Endothelial cell of umbilical vein (primary cell): ENCODE data around the gene FOXK1.

ENCODE experiments used
- CTCF ChIP-seq, 2 donors: IDR thresholded peaks; 1 replicate in 1 of 2; 2 replicates in 1 of 2; pipeline ENCODE4 v1.5.1; 2011; ENCODE audit warnings: low read length in 2 of 2, mild to moderate bottlenecking in 2 of 2, moderate library complexity in 2 of 2, control low read depth in 1 of 2, inconsistent platforms in 1 of 2, low read depth in 1 of 2; ENCODE audit not compliant: insufficient read depth in 1 of 2; ENCODE audit errors: extremely low read depth in 1 of 2
- EZH2 ChIP-seq: IDR thresholded peaks from 2 replicates; pipeline ENCODE4 v1.6.1; 2012; ENCODE audit warnings: borderline replicate concordance, low read depth, mild to moderate bottlenecking, moderate library complexity, low read length, inconsistent platforms; ENCODE audit not compliant: severe bottlenecking
- FOS ChIP-seq: IDR thresholded peaks from 2 replicates; pipeline ENCODE4 v1.6.1; 2011; ENCODE audit warnings: mild to moderate bottlenecking, low read length, moderate library complexity, borderline replicate concordance; ENCODE audit not compliant: insufficient read depth
- GATA2 ChIP-seq: IDR thresholded peaks from 2 replicates; pipeline ENCODE4 v1.7.0; 2011; ENCODE audit warnings: low read depth, mild to moderate bottlenecking, moderate library complexity, mixed read lengths, low read length; ENCODE audit not compliant: insufficient read length, insufficient read depth
- MAX ChIP-seq: IDR thresholded peaks from 2 replicates; pipeline ENCODE4 v1.6.1; 2011; ENCODE audit not compliant: insufficient read depth, insufficient read length
- POLR2A ChIP-seq: IDR thresholded peaks from 2 replicates; pipeline ENCODE4 v1.6.1; 2012; ENCODE audit warnings: low read depth, mild to moderate bottlenecking, control low read depth, low read length
- POLR2AphosphoS5 ChIP-seq: IDR thresholded peaks from 2 replicates; pipeline ENCODE4 v1.6.1; 2012; ENCODE audit warnings: low read depth, mild to moderate bottlenecking, control low read depth, low read length, moderate library complexity; ENCODE audit not compliant: insufficient read depth

- TF ChIP-seq CTCF (IDR thresholded peaks at IDR 0.05; ENCODE audit: extremely low read depth in 1 of 2, insufficient read depth in 1 of 2, low read depth in 1 of 2, low read length in 2 of 2) (no peak), POLR2AphosphoS5 (no peak), FOS (no peak), POLR2A (no peak), MAX (no peak), GATA2 (no peak), EZH2 (no peak)
These were observed 137.7 kb downstream of the FOXK1 start for GRCh38 chr7:4819560-4820404.
